ENCODE data around the gene GPR39.

Gene GPR39

GRCh38 chr2:132412021-132412420 lies 4.6 kb upstream of the GPR39 start:
- in situ Hi-C loops (cut with MboI; ENCODE audit: low sequenced_read_pairs), result no loop called here

- in situ Hi-C loops (cut with MboI; ENCODE audit: low sequenced_read_pairs), result no loop called here
These were observed 2.5 kb upstream of the GPR39 start for GRCh38 chr2:132414081-132414480.

- in situ Hi-C loops (cut with MboI; ENCODE audit: low sequenced_read_pairs), result no loop called here
These were observed 1.2 kb upstream of the GPR39 start for GRCh38 chr2:132415256-132415914.

- in situ Hi-C loops (cut with MboI; ENCODE audit: low sequenced_read_pairs), result no loop called here
These were observed 486 bp upstream of the GPR39 start for GRCh38 chr2:132415915-132416722.

- in situ Hi-C loops (cut with MboI; ENCODE audit: low sequenced_read_pairs), result no loop called here
These were observed 928 bp downstream of the GPR39 start for GRCh38 chr2:132417430-132418035.

GRCh38 chr2:132419235-132419634 lies 2.6 kb downstream of the GPR39 start:
- in situ Hi-C loops (cut with MboI; ENCODE audit: low sequenced_read_pairs), result no loop called here

GRCh38 chr2:132419941-132420340 lies 3.3 kb downstream of the GPR39 start:
- in situ Hi-C loops (cut with MboI; ENCODE audit: low sequenced_read_pairs), result no loop called here

- in situ Hi-C loops (cut with MboI; ENCODE audit: low sequenced_read_pairs), result no loop called here
These were observed 4.5 kb downstream of the GPR39 start for GRCh38 chr2:132420816-132421805.

GRCh38 chr2:132422736-132423135 lies 6.1 kb downstream of the GPR39 start:
- in situ Hi-C loops (cut with MboI; ENCODE audit: low sequenced_read_pairs), result no loop called here

GRCh38 chr2:132424526-132425121 lies 8.0 kb downstream of the GPR39 start:
- in situ Hi-C loops (cut with MboI; ENCODE audit: low sequenced_read_pairs), result no loop called here

- in situ Hi-C loops (cut with MboI; ENCODE audit: low sequenced_read_pairs), result no loop called here
These were observed 9.4 kb downstream of the GPR39 start for GRCh38 chr2:132426033-132426432.

GRCh38 chr2:132426656-132427055 lies 10.1 kb downstream of the GPR39 start:
- in situ Hi-C loops (cut with MboI; ENCODE audit: low sequenced_read_pairs), result no loop called here

- in situ Hi-C loops (cut with MboI; ENCODE audit: low sequenced_read_pairs), result no loop called here
These were observed 12.7 kb downstream of the GPR39 start for GRCh38 chr2:132429351-132429750.

GRCh38 chr2:132429941-132430573 lies 13.5 kb downstream of the GPR39 start:
- in situ Hi-C loops (cut with MboI; ENCODE audit: low sequenced_read_pairs), result no loop called here

GRCh38 chr2:132430895-132431294 lies 14.3 kb downstream of the GPR39 start:
- in situ Hi-C loops (cut with MboI; ENCODE audit: low sequenced_read_pairs), result no loop called here

GRCh38 chr2:132437852-132438669 lies 21.5 kb downstream of the GPR39 start:
- in situ Hi-C loops (cut with MboI; ENCODE audit: low sequenced_read_pairs), result no loop called here

GRCh38 chr2:132438691-132439090 lies 22.1 kb downstream of the GPR39 start:
- in situ Hi-C loops (cut with MboI; ENCODE audit: low sequenced_read_pairs), result no loop called here

GRCh38 chr2:132439703-132440398 lies 23.2 kb downstream of the GPR39 start:
- in situ Hi-C loops (cut with MboI; ENCODE audit: low sequenced_read_pairs), result no loop called here

Measured in HL-60/S4 treated with phorbol 12-myristate 13-acetate at 8.2 ng/mL for 4 days and 3 days (cell line).